ENCODE measurements around the gene QKI. TPM values are rescaled to one million over a fixed set of nuclear protein-coding genes. Genes with fewer than 3 reads are reported as not detected.

QKI gene
- total RNA-seq, 1 donor from 2014 or later: 204 TPM

DNA sequence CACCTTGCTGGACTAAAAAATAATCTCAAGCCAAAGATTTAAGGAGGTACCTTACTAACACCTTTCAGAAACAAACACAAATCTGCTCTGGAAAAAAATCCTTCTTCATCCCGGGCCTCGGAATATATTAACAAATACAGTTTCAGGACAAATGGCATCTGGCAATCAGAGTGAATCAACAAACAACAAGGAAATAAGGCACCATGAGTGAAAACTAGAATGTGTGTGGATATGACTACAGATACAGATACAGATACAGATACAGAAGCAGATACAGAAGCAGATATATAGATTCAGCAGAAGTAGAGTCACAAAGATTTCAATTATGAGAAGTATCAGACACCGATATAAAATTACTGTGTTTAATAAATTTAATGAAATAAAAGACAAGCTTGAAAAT lies 178.4 kb downstream of the QKI start:
- DNase-seq (ENCODE audit: low read depth): no peak
- Histone ChIP-seq H4K20me1 (ENCODE audit: insufficient read depth, low read length) (no peaks in the 10 kb centered on the region), H3K4me2 (ENCODE audit: low read length) (no peak overlapping the region), H3K27ac (ENCODE audit: low read depth, low read length) (no peak overlapping the region), H3K9ac (ENCODE audit: low read length) (no peak overlapping the region), H3K4me3 (ENCODE audit: insufficient read depth, low read depth, low read length) (no peak overlapping the region), H3K36me3 (ENCODE audit: insufficient read depth, low read length) (no peaks in the 10 kb centered on the region), H2AFZ (ENCODE audit: low read depth, low read length) (no peak overlapping the region), H3K4me1 (ENCODE audit: insufficient read depth, low read length) (peaks cover 6% of the 10 kb centered on the region), H3K27me3 (ENCODE audit: insufficient read depth, low read length) (no peaks in the 10 kb centered on the region), H3K79me2 (ENCODE audit: insufficient read depth, low read length) (no peaks in the 10 kb centered on the region), H3K9me3 (ENCODE audit: insufficient read depth, low read depth, low read length) (peaks cover 6% of the 10 kb centered on the region)
- no peak overlapping the region for H3K27ac Mint-ChIP-seq (ENCODE audit: unreplicated experiment)
- H3K36me3 Mint-ChIP-seq (ENCODE audit: low read depth, unreplicated experiment): no peaks in the 10 kb centered on the region
- no peak for FAIRE-seq
- H3K27me3 Mint-ChIP-seq (ENCODE audit: low read depth, unreplicated experiment): no peaks in the 10 kb centered on the region
- H3K9me3 Mint-ChIP-seq (ENCODE audit: unreplicated experiment): peaks cover 16% of the 10 kb centered on the region
- peaks cover 3% of the 10 kb centered on the region for H3K4me1 Mint-ChIP-seq (ENCODE audit: low read depth, unreplicated experiment)
- TF ChIP-seq CTCF (IDR thresholded peaks at IDR 0.05; ENCODE audit: insufficient read depth, low read depth, low read length) (no peak), EZH2 (IDR thresholded peaks at IDR 0.05; ENCODE audit: insufficient read depth, low read length) (no peak)
- no peak overlapping the region for H3K4me3 Mint-ChIP-seq (ENCODE audit: unreplicated experiment)

DNA sequence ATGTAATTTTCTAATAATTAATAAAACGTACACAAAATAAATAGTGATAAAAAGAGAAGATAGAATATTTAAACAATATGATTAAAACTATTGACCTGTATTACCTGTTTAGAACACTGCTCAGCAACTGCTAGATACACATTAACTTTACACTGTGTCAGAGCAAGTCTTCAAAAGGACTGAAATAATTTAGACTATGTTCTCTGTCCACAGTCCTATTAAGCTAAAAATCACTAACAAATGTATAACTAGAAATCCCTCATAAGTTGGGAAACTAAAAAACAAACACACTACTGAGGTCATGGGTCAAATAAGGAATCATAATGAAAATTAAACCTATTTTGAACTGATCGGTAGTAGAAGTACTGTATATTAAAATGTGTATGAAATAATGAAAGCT lies 181.7 kb downstream of the QKI start:
- H3K36me3 ChIP-seq (ENCODE audit: insufficient read depth, low read length): no peaks in the 10 kb centered on the region
- no peak for DNase-seq (ENCODE audit: low read depth)
- Mint-ChIP-seq H3K4me1 (ENCODE audit: low read depth, unreplicated experiment) (no peaks in the 10 kb centered on the region), H3K27ac (ENCODE audit: unreplicated experiment) (no peak overlapping the region), H3K36me3 (ENCODE audit: low read depth, unreplicated experiment) (no peaks in the 10 kb centered on the region), H3K27me3 (ENCODE audit: low read depth, unreplicated experiment) (no peaks in the 10 kb centered on the region), H3K4me3 (ENCODE audit: unreplicated experiment) (no peak overlapping the region), H3K9me3 (ENCODE audit: unreplicated experiment) (peaks cover 7% of the 10 kb centered on the region)
- no peak overlapping the region for H3K9ac ChIP-seq (ENCODE audit: low read length)
- FAIRE-seq: no peak
- H4K20me1 ChIP-seq (ENCODE audit: insufficient read depth, low read length): no peaks in the 10 kb centered on the region
- no peak overlapping the region for H3K4me2 ChIP-seq (ENCODE audit: low read length)
- H2AFZ ChIP-seq (ENCODE audit: low read depth, low read length): no peak overlapping the region
- H3K79me2 ChIP-seq (ENCODE audit: insufficient read depth, low read length): no peaks in the 10 kb centered on the region
- H3K4me3 ChIP-seq (ENCODE audit: insufficient read depth, low read depth, low read length): no peak overlapping the region
- peaks cover 3% of the 10 kb centered on the region for H3K9me3 ChIP-seq (ENCODE audit: insufficient read depth, low read depth, low read length)
- no peaks in the 10 kb centered on the region for H3K4me1 ChIP-seq (ENCODE audit: insufficient read depth, low read length)
- no peak for TF ChIP-seq CTCF (IDR thresholded peaks at IDR 0.05; ENCODE audit: insufficient read depth, low read depth, low read length)
- TF ChIP-seq EZH2 (IDR thresholded peaks at IDR 0.05; ENCODE audit: insufficient read depth, low read length): no peak
- H3K27me3 ChIP-seq (ENCODE audit: insufficient read depth, low read length): no peaks in the 10 kb centered on the region
- H3K27ac ChIP-seq (ENCODE audit: low read depth, low read length): no peak overlapping the region

GRCh38 chr6:163599136-163599535 lies 184.6 kb downstream of the QKI start:
- no peak for FAIRE-seq
- TF ChIP-seq CTCF (IDR thresholded peaks at IDR 0.05; ENCODE audit: insufficient read depth, low read depth, low read length) (no peak), EZH2 (IDR thresholded peaks at IDR 0.05; ENCODE audit: insufficient read depth, low read length) (no peak)
- H3K27ac Mint-ChIP-seq (ENCODE audit: unreplicated experiment): no peak overlapping the region
- Histone ChIP-seq H3K9ac (ENCODE audit: low read length) (no peak overlapping the region), H4K20me1 (ENCODE audit: insufficient read depth, low read length) (no peaks in the 10 kb centered on the region), H3K79me2 (ENCODE audit: insufficient read depth, low read length) (no peaks in the 10 kb centered on the region), H3K9me3 (ENCODE audit: insufficient read depth, low read depth, low read length) (no peaks in the 10 kb centered on the region), H3K4me2 (ENCODE audit: low read length) (no peak overlapping the region), H2AFZ (ENCODE audit: low read depth, low read length) (no peak overlapping the region), H3K27ac (ENCODE audit: low read depth, low read length) (no peak overlapping the region), H3K27me3 (ENCODE audit: insufficient read depth, low read length) (no peaks in the 10 kb centered on the region), H3K4me3 (ENCODE audit: insufficient read depth, low read depth, low read length) (no peak overlapping the region), H3K36me3 (ENCODE audit: insufficient read depth, low read length) (no peaks in the 10 kb centered on the region), H3K4me1 (ENCODE audit: insufficient read depth, low read length) (no peaks in the 10 kb centered on the region)
- no peaks in the 10 kb centered on the region for H3K36me3 Mint-ChIP-seq (ENCODE audit: low read depth, unreplicated experiment)
- H3K27me3 Mint-ChIP-seq (ENCODE audit: low read depth, unreplicated experiment): no peaks in the 10 kb centered on the region
- H3K4me1 Mint-ChIP-seq (ENCODE audit: low read depth, unreplicated experiment): no peaks in the 10 kb centered on the region
- H3K4me3 Mint-ChIP-seq (ENCODE audit: unreplicated experiment): no peak overlapping the region
- DNase-seq (ENCODE audit: low read depth): no peak
- peaks cover 2% of the 10 kb centered on the region for H3K9me3 Mint-ChIP-seq (ENCODE audit: unreplicated experiment)
